T-helper 2 cell treated with Interferon-gamma antibody and Interleukin-4, amounts not matched to agents 100 ng/mL and 5 ng/mL, for 36 hours (primary cell): ENCODE measurements around the gene GRK1. TPM values are rescaled to one million over a fixed set of nuclear protein-coding genes. Genes with fewer than 3 reads are reported as not detected.
"Not testable (repeated sequence)": the region's sequence is repeated elsewhere in the genome, so short reads cannot be mapped to it uniquely, and the experiment has no call there.

Experiments used
- intact Hi-C: fragments of 100-400 bp; cut with micrococcal nuclease; formaldehyde crosslinking; loops from one replicate; pipeline ENCODE4 v1.15.1; 2023
- total RNA-seq: library from RNA; stranded (reverse); gene quantifications from 2 replicates; pipeline ENCODE4 v1.2.3, GENCODE V29; 2022

GRK1 gene
- total RNA-seq, 1 donor from 2014 or later = not detected

GRCh38 chr13:113664751-113665596 lies 2.0 kb upstream of the GRK1 start:
- intact Hi-C loops = no loop called here

GRCh38 chr13:113665597-113666328 lies 1.3 kb upstream of the GRK1 start:
- intact Hi-C loops = no loop called here

- intact Hi-C loops = no loop called here
Measured at GRCh38 chr13:113666329-113666670, 719 bp upstream of the GRK1 start.

- intact Hi-C loops = no loop called here
Measured at GRCh38 chr13:113667771-113668490, 912 bp downstream of the GRK1 start.

- intact Hi-C loops = no loop called here
Measured at GRCh38 chr13:113668491-113668971, 1.5 kb downstream of the GRK1 start.

GRCh38 chr13:113669231-113669754 lies 2.3 kb downstream of the GRK1 start:
- intact Hi-C loops = no loop called here

- intact Hi-C loops = no loop called here
Measured at GRCh38 chr13:113669755-113670341, 2.8 kb downstream of the GRK1 start.

- intact Hi-C loops = no loop called here
Measured at GRCh38 chr13:113670541-113670940, 3.5 kb downstream of the GRK1 start.

GRCh38 chr13:113671066-113672001 lies 4.3 kb downstream of the GRK1 start:
- intact Hi-C loops = no loop called here

GRCh38 chr13:113672002-113672651 lies 5.1 kb downstream of the GRK1 start:
- intact Hi-C loops = no loop called here

- intact Hi-C loops = no loop called here
Measured at GRCh38 chr13:113722921-113723320, 55.9 kb downstream of the GRK1 start.

- intact Hi-C loops = no loop called here
Measured at GRCh38 chr13:113723410-113724015, 56.5 kb downstream of the GRK1 start.

- intact Hi-C loops = no loop called here
Measured at GRCh38 chr13:113724016-113724758, 57.2 kb downstream of the GRK1 start.

- intact Hi-C loops = no loop called here
Measured at GRCh38 chr13:113724780-113725315, 57.8 kb downstream of the GRK1 start.

- intact Hi-C loops = not testable (repeated sequence)
Measured at GRCh38 chr13:113725329-113726105, 58.5 kb downstream of the GRK1 start.

- intact Hi-C loops = not testable (repeated sequence)
Measured at GRCh38 chr13:113726106-113726821, 59.2 kb downstream of the GRK1 start.

GRCh38 chr13:113726961-113727411 lies 60.0 kb downstream of the GRK1 start:
- intact Hi-C loops = no loop called here
